GM12878 (cell line): ENCODE results near the gene SIRT7.

Experiments used
- EZH2 ChIP-seq: IDR thresholded peaks from 2 replicates; pipeline ENCODE4 v1.6.1; 2012; ENCODE audit warnings: low read depth, mild to moderate bottlenecking, control low read depth, inconsistent platforms, low read length, borderline replicate concordance; ENCODE audit not compliant: control insufficient read depth
- HCFC1 ChIP-seq: fragments of 150-350 bp; IDR thresholded peaks from 2 replicates; pipeline ENCODE4 v1.6.1; 2014; ENCODE audit warnings: low read length
- PAX8 ChIP-seq: fragments of 450-650 bp; IDR thresholded peaks from 2 replicates; pipeline ENCODE4 v1.6.1; 2017; ENCODE audit warnings: mild to moderate bottlenecking, moderate library complexity
- POLR2A ChIP-seq: IDR thresholded peaks from 2 replicates; pipeline ENCODE4 v1.6.1; 2011; ENCODE audit warnings: low read depth, mild to moderate bottlenecking, low read length
- RFX5 ChIP-seq: IDR thresholded peaks from 2 replicates; pipeline ENCODE4 v1.6.1; 2011; ENCODE audit warnings: low read depth, low read length, improper control_type of control experiment
- SPI1 ChIP-seq: IDR thresholded peaks from 2 replicates; pipeline ENCODE4 v1.6.1; 2011; ENCODE audit warnings: low read depth, mild to moderate bottlenecking, low read length, moderate library complexity, borderline replicate concordance; ENCODE audit not compliant: insufficient read depth
- TARDBP ChIP-seq: IDR thresholded peaks from 2 replicates; pipeline ENCODE4 v1.6.1; 2016; ENCODE audit warnings: borderline replicate concordance
- TF ChIP-seq, protein P1 (sequence below): fragments of 450-650 bp; IDR thresholded peaks from 2 replicates; pipeline ENCODE4 v1.6.1; 2017; ENCODE audit warnings: mild to moderate bottlenecking
- TF ChIP-seq, protein P2 (sequence below), 3 experiments: IDR thresholded peaks in 2 of 3; conservative IDR thresholded peaks in 1 of 3; 2 replicates each; pipeline ENCODE4 v1.5.1; 2011; ENCODE audit warnings: low read depth in 3 of 3, low read length in 3 of 3, mild to moderate bottlenecking in 3 of 3, control low read depth in 2 of 3, moderate library complexity in 2 of 3, inconsistent platforms in 1 of 3, mixed read lengths in 1 of 3; ENCODE audit not compliant: control insufficient read depth in 2 of 3, insufficient read depth in 1 of 3; ENCODE audit errors: extremely low read depth in 1 of 3
- TF ChIP-seq, protein P3 (sequence below): IDR thresholded peaks from 2 replicates; pipeline ENCODE4 v1.6.1; 2012; ENCODE audit warnings: mild to moderate bottlenecking, low read depth, low read length
- TF ChIP-seq, protein P4 (sequence below): IDR thresholded peaks from 2 replicates; pipeline ENCODE4 v1.6.1; 2011; ENCODE audit warnings: low read depth, low read length, improper control_type of control experiment, borderline replicate concordance

DNA sequence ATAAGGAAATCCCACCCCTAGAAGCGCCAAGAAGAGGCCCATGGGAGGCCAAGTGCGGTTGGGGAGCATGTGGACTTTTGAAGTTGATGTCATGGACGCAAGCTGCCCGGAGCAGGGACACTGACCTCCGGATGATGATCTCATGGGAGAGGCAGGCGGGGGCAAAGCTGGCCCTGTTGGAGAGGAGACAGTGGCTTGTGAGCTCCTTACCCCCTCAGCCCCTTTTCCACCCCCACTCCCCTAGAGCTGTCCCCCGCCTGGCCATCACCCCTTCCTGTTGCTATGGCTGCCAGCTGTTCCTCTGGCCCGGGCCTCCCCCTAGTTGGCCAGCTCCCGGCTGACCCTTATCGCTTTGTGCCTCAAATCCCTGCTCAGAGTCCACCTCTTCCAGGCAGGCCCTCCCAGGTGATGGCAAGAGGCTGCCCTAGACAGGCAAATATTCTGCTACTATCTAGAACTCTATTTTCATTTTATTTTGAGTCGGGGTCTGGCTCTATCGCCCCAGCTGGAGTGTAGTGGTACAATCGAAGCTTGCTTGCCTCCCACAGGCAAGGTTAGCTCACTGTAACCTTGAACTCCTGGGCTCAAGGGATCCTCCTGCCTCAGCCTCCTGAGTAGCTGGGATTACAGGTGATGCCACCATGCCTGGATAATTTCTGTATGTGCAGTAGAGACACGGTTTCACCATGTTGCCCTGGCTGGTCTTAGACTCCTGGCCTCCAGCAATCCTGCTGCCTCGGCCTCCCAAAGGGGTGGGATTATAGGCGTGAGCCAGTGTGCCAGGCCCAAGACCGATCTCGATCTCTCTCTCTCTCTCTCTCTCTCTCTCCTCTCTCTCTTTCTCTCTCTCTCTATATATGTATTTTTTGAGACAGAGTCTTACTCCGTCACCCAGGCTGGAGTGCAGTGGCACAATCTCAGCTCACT lies 36.4 kb upstream of the SIRT7 start:
- TF ChIP-seq TARDBP, result no peak
- TF ChIP-seq, protein P1, sequence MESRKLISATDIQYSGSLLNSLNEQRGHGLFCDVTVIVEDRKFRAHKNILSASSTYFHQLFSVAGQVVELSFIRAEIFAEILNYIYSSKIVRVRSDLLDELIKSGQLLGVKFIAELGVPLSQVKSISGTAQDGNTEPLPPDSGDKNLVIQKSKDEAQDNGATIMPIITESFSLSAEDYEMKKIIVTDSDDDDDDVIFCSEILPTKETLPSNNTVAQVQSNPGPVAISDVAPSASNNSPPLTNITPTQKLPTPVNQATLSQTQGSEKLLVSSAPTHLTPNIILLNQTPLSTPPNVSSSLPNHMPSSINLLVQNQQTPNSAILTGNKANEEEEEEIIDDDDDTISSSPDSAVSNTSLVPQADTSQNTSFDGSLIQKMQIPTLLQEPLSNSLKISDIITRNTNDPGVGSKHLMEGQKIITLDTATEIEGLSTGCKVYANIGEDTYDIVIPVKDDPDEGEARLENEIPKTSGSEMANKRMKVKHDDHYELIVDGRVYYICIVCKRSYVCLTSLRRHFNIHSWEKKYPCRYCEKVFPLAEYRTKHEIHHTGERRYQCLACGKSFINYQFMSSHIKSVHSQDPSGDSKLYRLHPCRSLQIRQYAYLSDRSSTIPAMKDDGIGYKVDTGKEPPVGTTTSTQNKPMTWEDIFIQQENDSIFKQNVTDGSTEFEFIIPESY, result no peak
- TF ChIP-seq PAX8, result no peak
- no peak for TF ChIP-seq HCFC1
- no peak for TF ChIP-seq POLR2A
- TF ChIP-seq, protein P2, sequence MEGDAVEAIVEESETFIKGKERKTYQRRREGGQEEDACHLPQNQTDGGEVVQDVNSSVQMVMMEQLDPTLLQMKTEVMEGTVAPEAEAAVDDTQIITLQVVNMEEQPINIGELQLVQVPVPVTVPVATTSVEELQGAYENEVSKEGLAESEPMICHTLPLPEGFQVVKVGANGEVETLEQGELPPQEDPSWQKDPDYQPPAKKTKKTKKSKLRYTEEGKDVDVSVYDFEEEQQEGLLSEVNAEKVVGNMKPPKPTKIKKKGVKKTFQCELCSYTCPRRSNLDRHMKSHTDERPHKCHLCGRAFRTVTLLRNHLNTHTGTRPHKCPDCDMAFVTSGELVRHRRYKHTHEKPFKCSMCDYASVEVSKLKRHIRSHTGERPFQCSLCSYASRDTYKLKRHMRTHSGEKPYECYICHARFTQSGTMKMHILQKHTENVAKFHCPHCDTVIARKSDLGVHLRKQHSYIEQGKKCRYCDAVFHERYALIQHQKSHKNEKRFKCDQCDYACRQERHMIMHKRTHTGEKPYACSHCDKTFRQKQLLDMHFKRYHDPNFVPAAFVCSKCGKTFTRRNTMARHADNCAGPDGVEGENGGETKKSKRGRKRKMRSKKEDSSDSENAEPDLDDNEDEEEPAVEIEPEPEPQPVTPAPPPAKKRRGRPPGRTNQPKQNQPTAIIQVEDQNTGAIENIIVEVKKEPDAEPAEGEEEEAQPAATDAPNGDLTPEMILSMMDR (IDR thresholded peaks at IDR 0.05 in 2 of 3, conservative IDR thresholded peaks at IDR 0.05 in 1 of 3; ENCODE audit: control insufficient read depth in 2 of 3, extremely low read depth in 1 of 3, insufficient read depth in 1 of 3, low read depth in 3 of 3, low read length in 3 of 3), result no peak
- TF ChIP-seq, protein P3, sequence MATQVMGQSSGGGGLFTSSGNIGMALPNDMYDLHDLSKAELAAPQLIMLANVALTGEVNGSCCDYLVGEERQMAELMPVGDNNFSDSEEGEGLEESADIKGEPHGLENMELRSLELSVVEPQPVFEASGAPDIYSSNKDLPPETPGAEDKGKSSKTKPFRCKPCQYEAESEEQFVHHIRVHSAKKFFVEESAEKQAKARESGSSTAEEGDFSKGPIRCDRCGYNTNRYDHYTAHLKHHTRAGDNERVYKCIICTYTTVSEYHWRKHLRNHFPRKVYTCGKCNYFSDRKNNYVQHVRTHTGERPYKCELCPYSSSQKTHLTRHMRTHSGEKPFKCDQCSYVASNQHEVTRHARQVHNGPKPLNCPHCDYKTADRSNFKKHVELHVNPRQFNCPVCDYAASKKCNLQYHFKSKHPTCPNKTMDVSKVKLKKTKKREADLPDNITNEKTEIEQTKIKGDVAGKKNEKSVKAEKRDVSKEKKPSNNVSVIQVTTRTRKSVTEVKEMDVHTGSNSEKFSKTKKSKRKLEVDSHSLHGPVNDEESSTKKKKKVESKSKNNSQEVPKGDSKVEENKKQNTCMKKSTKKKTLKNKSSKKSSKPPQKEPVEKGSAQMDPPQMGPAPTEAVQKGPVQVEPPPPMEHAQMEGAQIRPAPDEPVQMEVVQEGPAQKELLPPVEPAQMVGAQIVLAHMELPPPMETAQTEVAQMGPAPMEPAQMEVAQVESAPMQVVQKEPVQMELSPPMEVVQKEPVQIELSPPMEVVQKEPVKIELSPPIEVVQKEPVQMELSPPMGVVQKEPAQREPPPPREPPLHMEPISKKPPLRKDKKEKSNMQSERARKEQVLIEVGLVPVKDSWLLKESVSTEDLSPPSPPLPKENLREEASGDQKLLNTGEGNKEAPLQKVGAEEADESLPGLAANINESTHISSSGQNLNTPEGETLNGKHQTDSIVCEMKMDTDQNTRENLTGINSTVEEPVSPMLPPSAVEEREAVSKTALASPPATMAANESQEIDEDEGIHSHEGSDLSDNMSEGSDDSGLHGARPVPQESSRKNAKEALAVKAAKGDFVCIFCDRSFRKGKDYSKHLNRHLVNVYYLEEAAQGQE, result no peak
- no peak for TF ChIP-seq RFX5
- no peak for TF ChIP-seq SPI1
- TF ChIP-seq EZH2, result no peak
- TF ChIP-seq, protein P4, sequence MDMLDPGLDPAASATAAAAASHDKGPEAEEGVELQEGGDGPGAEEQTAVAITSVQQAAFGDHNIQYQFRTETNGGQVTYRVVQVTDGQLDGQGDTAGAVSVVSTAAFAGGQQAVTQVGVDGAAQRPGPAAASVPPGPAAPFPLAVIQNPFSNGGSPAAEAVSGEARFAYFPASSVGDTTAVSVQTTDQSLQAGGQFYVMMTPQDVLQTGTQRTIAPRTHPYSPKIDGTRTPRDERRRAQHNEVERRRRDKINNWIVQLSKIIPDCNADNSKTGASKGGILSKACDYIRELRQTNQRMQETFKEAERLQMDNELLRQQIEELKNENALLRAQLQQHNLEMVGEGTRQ, result no peak
